Thoracic aorta (tissue), 2 donors: ENCODE measurements around the gene KCP. TPM values are rescaled to one million over a fixed set of nuclear protein-coding genes. Genes with fewer than 3 reads are reported as not detected.

ENCODE experiments used
- ATAC-seq: fragments of 150-250 bp; one replicate; pipeline ENCODE4 v1.8.0; 2017; ENCODE audit warnings: low read depth; ENCODE audit not compliant: insufficient number of reproducible peaks, low FRiP score
- DNase-seq: peaks from one replicate; pipeline ENCODE4 v3.0.0-alpha.2; 2020; ENCODE audit warnings: low spot score
- H3K27ac ChIP-seq, 2 donors: fragments of 200-600 bp; sonication (generic); 1 replicate in 1 of 2; 2 replicates in 1 of 2; pipeline ENCODE4 v1.5.1; 2016; ENCODE audit warnings: mild to moderate bottlenecking in 2 of 2, moderate library complexity in 2 of 2
- H3K27me3 ChIP-seq: fragments of 200-600 bp; sonication (generic); replicated peaks from 2 replicates; pipeline ENCODE4 v1.6.0; 2016; ENCODE audit warnings: mild to moderate bottlenecking; ENCODE audit not compliant: insufficient read depth
- H3K36me3 ChIP-seq: fragments of 200-600 bp; sonication (generic); one replicate; pipeline ENCODE4 v1.5.1; 2016
- H3K4me1 ChIP-seq, 2 donors: fragments of 200-600 bp; sonication (generic); 1 replicate in 1 of 2; 2 replicates in 1 of 2; pipeline versions ENCODE4 v1.5.1 to v1.6.0; 2016; ENCODE audit warnings: low read depth in 2 of 2, mild to moderate bottlenecking in 1 of 2; ENCODE audit not compliant: control insufficient read depth in 1 of 2
- H3K4me3 ChIP-seq: fragments of 200-600 bp; sonication (generic); 2 replicates; pipeline ENCODE4 v1.5.1; 2016; ENCODE audit warnings: mild to moderate bottlenecking
- H3K9me3 ChIP-seq: fragments of 200-600 bp; sonication (generic); 2 replicates; pipeline ENCODE4 v1.5.1; 2016
- CTCF ChIP-seq: fragments of 200-600 bp; sonication (generic); IDR thresholded peaks from one replicate; pipeline ENCODE4 v1.5.1; 2019; ENCODE audit warnings: antibody characterized with exemption
- total RNA-seq, 2 donors: library from RNA; depleted of rRNA; stranded (reverse); fragments of >200 nt; gene quantifications; one replicate each; pipeline versions ENCODE4 v1.1.0 to v1.2.3, GENCODE V29; 2016

The KCP gene
- total RNA-seq, 2 donors from 2014 or later = 0.81 to 2.0 TPM

GRCh38 chr7:128856001-128856718 is 54.3 kb downstream of the KCP start:
- ATAC-seq (no peak), DNase-seq (no peak)
- Histone ChIP-seq H3K9me3 (no peaks in the 10 kb centered on the region), H3K4me1 (peaks cover 9 to 18% of the 10 kb centered on the region in 2 donors), H3K27ac (no peak overlapping the region), H3K4me3 (no peak overlapping the region), H3K36me3 (peaks cover 55% of the 10 kb centered on the region), H3K27me3 (no peaks in the 10 kb centered on the region)
- TF ChIP-seq CTCF = no peak

GRCh38 chr7:128855559-128855958 is 55.0 kb downstream of the KCP start:
- H3K4me3 ChIP-seq = no peak overlapping the region
- H3K27ac ChIP-seq = no peak overlapping the region
- H3K36me3 ChIP-seq = peaks cover 61% of the 10 kb centered on the region
- ATAC-seq (no peak), DNase-seq (no peak)
- TF ChIP-seq CTCF = no peak
- peaks cover 9 to 18% of the 10 kb centered on the region in 2 donors for H3K4me1 ChIP-seq
- no peaks in the 10 kb centered on the region for H3K27me3 ChIP-seq
- no peaks in the 10 kb centered on the region for H3K9me3 ChIP-seq

- H3K9me3 ChIP-seq = no peaks in the 10 kb centered on the region
- TF ChIP-seq CTCF = no peak
- H3K4me3 ChIP-seq = no peak overlapping the region
- no peaks in the 10 kb centered on the region for H3K27me3 ChIP-seq
- peaks cover 72% of the 10 kb centered on the region for H3K36me3 ChIP-seq
- no peak overlapping the region for H3K27ac ChIP-seq
- DNase-seq (no peak), ATAC-seq (no peak)
- peaks cover 9 to 11% of the 10 kb centered on the region in 2 donors for H3K4me1 ChIP-seq
These were observed 56.1 kb downstream of the KCP start for GRCh38 chr7:128854396-128854795.

- no peak for TF ChIP-seq CTCF
- H3K4me1 ChIP-seq = peaks cover 4 to 5% of the 10 kb centered on the region in 2 donors
- no peak for ATAC-seq
- H3K27ac ChIP-seq = no peak overlapping the region
- no peak for DNase-seq
- peaks cover 76% of the 10 kb centered on the region for H3K36me3 ChIP-seq
- H3K27me3 ChIP-seq = no peaks in the 10 kb centered on the region
- H3K9me3 ChIP-seq = no peaks in the 10 kb centered on the region
- H3K4me3 ChIP-seq = no peak overlapping the region
These were observed 56.7 kb downstream of the KCP start for GRCh38 chr7:128853799-128854198.

- H3K4me3 ChIP-seq = no peak overlapping the region
- H3K36me3 ChIP-seq = peaks cover 86% of the 10 kb centered on the region
- no peaks in the 10 kb centered on the region for H3K4me1 ChIP-seq
- no peak for TF ChIP-seq CTCF
- H3K9me3 ChIP-seq = no peaks in the 10 kb centered on the region
- no peak overlapping the region for H3K27ac ChIP-seq
- DNase-seq (no peak), ATAC-seq (no peak)
- no peaks in the 10 kb centered on the region for H3K27me3 ChIP-seq
These were observed 57.8 kb downstream of the KCP start for GRCh38 chr7:128852537-128853254.
